ENCODE measurements around the gene NCK2. TPM values are rescaled to one million over a fixed set of nuclear protein-coding genes. Genes with fewer than 3 reads are reported as not detected.
A peak's percentile ranks its signal among the peaks of the same experiment; 100 is the strongest.

The NCK2 gene
- total RNA-seq, 3 donors from 2014 or later: 52.2 to 66.4 (median 57.6) TPM

- TF ChIP-seq, protein P1, sequence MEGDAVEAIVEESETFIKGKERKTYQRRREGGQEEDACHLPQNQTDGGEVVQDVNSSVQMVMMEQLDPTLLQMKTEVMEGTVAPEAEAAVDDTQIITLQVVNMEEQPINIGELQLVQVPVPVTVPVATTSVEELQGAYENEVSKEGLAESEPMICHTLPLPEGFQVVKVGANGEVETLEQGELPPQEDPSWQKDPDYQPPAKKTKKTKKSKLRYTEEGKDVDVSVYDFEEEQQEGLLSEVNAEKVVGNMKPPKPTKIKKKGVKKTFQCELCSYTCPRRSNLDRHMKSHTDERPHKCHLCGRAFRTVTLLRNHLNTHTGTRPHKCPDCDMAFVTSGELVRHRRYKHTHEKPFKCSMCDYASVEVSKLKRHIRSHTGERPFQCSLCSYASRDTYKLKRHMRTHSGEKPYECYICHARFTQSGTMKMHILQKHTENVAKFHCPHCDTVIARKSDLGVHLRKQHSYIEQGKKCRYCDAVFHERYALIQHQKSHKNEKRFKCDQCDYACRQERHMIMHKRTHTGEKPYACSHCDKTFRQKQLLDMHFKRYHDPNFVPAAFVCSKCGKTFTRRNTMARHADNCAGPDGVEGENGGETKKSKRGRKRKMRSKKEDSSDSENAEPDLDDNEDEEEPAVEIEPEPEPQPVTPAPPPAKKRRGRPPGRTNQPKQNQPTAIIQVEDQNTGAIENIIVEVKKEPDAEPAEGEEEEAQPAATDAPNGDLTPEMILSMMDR (IDR thresholded peaks at IDR 0.05): no peak
- no peaks in the 10 kb centered on the region for H3K36me3 ChIP-seq (ENCODE audit: low read depth)
- peaks cover 16% of the 10 kb centered on the region for H3K4me1 ChIP-seq (ENCODE audit: low read depth)
- DNase-seq: no peak
- H3K9me3 ChIP-seq: no peaks in the 10 kb centered on the region
- H3K4me3 ChIP-seq: no peak overlapping the region
- intact Hi-C loops (cut with DNase I, micrococcal nuclease): no loop called here
- ATAC-seq: no peak
Observed at GRCh38 chr2:105859694-105859951, 114.9 kb downstream of the NCK2 start.

GRCh38 chr2:105860567-105860966 lies 115.9 kb downstream of the NCK2 start:
- TF ChIP-seq, protein P1 (IDR thresholded peaks at IDR 0.05): no peak
- DNase-seq: no peak
- H3K9me3 ChIP-seq: no peaks in the 10 kb centered on the region
- no peaks in the 10 kb centered on the region for H3K36me3 ChIP-seq (ENCODE audit: low read depth)
- H3K4me3 ChIP-seq: no peak overlapping the region
- H3K4me1 ChIP-seq (ENCODE audit: low read depth): peaks cover 16% of the 10 kb centered on the region
- no peak for ATAC-seq
- intact Hi-C loops (cut with DNase I, micrococcal nuclease): no loop called here

GRCh38 chr2:105861200-105861599 lies 116.5 kb downstream of the NCK2 start:
- TF ChIP-seq, protein P1 (IDR thresholded peaks at IDR 0.05): no peak
- Histone ChIP-seq H3K4me3 (no peak overlapping the region), H3K4me1 (ENCODE audit: low read depth) (peaks cover 16% of the 10 kb centered on the region), H3K9me3 (no peaks in the 10 kb centered on the region), H3K36me3 (ENCODE audit: low read depth) (no peaks in the 10 kb centered on the region)
- ATAC-seq (no peak), DNase-seq (no peak)
- intact Hi-C loops (cut with DNase I, micrococcal nuclease): no loop called here

DNA sequence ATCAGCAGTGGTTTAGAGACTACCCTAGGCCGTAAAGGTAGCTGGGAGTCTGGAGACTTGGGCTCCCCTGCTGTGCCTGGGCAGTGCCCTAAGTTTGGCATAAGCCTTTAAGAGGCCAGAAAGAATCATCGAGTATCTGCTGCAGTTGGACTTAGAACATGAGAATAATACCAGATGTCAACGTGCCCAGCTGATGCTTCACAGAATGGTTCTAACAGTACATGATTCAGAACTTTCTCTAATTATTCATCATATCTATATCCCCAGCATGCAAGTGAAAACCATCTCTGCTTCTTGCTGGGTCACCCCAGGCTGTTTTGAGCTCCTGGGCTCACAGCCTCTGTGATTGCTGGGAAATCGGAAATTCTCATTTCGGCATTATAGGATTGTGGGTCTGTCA lies 118.1 kb downstream of the NCK2 start:
- Histone ChIP-seq H3K36me3 (ENCODE audit: low read depth) (no peaks in the 10 kb centered on the region), H3K9me3 (no peaks in the 10 kb centered on the region), H3K4me1 (ENCODE audit: low read depth) (peaks cover 12% of the 10 kb centered on the region), H3K4me3 (no peak overlapping the region)
- intact Hi-C loops (cut with DNase I, micrococcal nuclease): no loop called here
- ATAC-seq (no peak), DNase-seq (no peak)
- TF ChIP-seq, protein P1 (IDR thresholded peaks at IDR 0.05): no peak

DNA sequence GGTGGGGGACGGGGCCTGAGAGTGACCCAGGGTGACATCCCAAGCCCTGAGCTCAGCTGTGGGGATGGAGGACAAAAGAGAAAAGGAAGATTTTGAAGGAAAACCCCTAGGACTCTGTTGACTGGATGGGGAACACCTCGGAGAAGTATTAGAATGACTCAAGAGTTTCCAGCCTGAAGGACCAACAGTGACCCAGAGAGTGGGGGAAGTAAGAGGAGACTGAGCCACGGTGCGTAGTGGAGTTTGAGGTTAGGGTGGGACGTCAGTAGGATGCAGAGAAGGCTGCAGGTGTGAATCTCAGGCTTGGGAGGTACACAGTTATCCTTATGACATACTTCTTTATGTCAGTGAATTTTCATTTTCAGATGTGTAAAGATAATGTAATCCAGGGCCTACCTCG lies 119.5 kb downstream of the NCK2 start:
- intact Hi-C loops (cut with DNase I, micrococcal nuclease): no loop called here

More for the DNA sequence above, 119.5 kb downstream of the NCK2 start:
- DNase-seq: no peak
- Histone ChIP-seq H3K9me3 (no peaks in the 10 kb centered on the region), H3K4me3 (no peak overlapping the region), H3K4me1 (ENCODE audit: low read depth) (peaks cover 5% of the 10 kb centered on the region), H3K36me3 (ENCODE audit: low read depth) (no peaks in the 10 kb centered on the region)
- TF ChIP-seq, protein P1 (IDR thresholded peaks at IDR 0.05): no peak
- peak; percentile 22 for ATAC-seq
